ENCODE measurements around the gene CDC14A.

Gene CDC14A

DNA sequence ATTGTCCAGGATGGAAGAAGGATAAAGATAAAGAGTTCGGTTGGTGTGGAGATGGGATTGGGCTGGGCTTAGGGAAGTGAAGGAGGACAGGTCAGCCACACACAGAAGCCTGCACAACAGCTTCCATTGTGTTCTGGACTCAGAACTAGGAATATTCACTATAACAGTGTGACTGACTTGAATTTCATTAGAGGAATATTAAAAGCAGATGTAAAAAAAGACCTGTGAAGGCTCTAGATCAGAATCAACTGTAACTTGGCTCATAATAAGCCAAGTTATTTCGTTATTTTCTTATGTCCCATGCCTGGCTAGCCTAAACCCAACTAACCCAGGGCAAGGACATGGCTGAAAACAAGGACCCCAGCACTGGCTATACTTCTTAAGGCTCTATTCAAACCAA lies 129.0 kb downstream of the CDC14A start:
- no peak overlapping the region for H3K4me3 ChIP-seq (ENCODE audit: low read length)
- TF ChIP-seq EZH2phosphoT487 (IDR thresholded peaks at IDR 0.05; ENCODE audit: borderline replicate concordance, low read length), result no peak
- TF ChIP-seq, protein P1, sequence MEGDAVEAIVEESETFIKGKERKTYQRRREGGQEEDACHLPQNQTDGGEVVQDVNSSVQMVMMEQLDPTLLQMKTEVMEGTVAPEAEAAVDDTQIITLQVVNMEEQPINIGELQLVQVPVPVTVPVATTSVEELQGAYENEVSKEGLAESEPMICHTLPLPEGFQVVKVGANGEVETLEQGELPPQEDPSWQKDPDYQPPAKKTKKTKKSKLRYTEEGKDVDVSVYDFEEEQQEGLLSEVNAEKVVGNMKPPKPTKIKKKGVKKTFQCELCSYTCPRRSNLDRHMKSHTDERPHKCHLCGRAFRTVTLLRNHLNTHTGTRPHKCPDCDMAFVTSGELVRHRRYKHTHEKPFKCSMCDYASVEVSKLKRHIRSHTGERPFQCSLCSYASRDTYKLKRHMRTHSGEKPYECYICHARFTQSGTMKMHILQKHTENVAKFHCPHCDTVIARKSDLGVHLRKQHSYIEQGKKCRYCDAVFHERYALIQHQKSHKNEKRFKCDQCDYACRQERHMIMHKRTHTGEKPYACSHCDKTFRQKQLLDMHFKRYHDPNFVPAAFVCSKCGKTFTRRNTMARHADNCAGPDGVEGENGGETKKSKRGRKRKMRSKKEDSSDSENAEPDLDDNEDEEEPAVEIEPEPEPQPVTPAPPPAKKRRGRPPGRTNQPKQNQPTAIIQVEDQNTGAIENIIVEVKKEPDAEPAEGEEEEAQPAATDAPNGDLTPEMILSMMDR (IDR thresholded peaks at IDR 0.05; ENCODE audit: low read depth, low read length, poor library complexity, severe bottlenecking), result no peak
- H3K36me3 ChIP-seq (ENCODE audit: control insufficient read depth, low read length), result no peaks in the 10 kb centered on the region
- no peak overlapping the region for H3K4me2 ChIP-seq (ENCODE audit: low read length)
- H3K27ac ChIP-seq (ENCODE audit: low read depth, low read length), result no peak overlapping the region
- H3K9me3 ChIP-seq (ENCODE audit: control insufficient read depth, insufficient read depth, low read length), result no peaks in the 10 kb centered on the region
- H3K27me3 ChIP-seq (ENCODE audit: control insufficient read depth, low read length), result no peaks in the 10 kb centered on the region
- H3K4me1 ChIP-seq (ENCODE audit: control insufficient read depth, low read length), result no peaks in the 10 kb centered on the region
- H4K20me1 ChIP-seq (ENCODE audit: control insufficient read depth, insufficient read depth, low read depth, low read length), result no peaks in the 10 kb centered on the region
- no peaks in the 10 kb centered on the region for H3F3A ChIP-seq (ENCODE audit: control insufficient read depth, insufficient read depth)
- no peaks in the 10 kb centered on the region for H3K79me2 ChIP-seq (ENCODE audit: control insufficient read depth, low read length)
- H3K9me2 ChIP-seq (replicated peaks; ENCODE audit: control insufficient read depth, low read length), result no peaks in the 10 kb centered on the region

DNA sequence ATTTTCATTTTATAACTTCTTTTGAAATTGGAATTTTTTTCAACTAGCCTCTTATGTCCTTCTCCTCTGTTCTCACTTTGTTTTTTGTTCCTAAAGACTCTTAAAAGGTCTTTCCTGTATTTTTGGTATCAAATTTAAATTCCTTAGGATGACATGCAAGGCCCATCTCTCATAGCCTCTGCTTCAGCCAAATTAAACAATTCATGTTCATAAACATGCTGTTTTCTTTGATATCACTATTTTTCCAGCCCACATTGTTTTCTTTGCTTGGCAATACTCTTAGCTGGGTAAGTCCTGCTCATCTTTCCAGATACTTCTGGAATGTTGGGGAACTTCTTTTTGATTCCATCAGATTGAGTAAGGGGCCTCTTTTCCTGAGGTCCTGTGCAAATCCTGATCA lies 129.9 kb downstream of the CDC14A start:
- H3K27me3 ChIP-seq (ENCODE audit: control insufficient read depth, low read length), result no peaks in the 10 kb centered on the region
- H3K4me1 ChIP-seq (ENCODE audit: control insufficient read depth, low read length), result no peaks in the 10 kb centered on the region
- H3F3A ChIP-seq (ENCODE audit: control insufficient read depth, insufficient read depth), result no peaks in the 10 kb centered on the region
- H3K79me2 ChIP-seq (ENCODE audit: control insufficient read depth, low read length), result no peaks in the 10 kb centered on the region
- H3K9me2 ChIP-seq (replicated peaks; ENCODE audit: control insufficient read depth, low read length), result no peaks in the 10 kb centered on the region
- H3K27ac ChIP-seq (ENCODE audit: low read depth, low read length), result no peak overlapping the region
- H3K9me3 ChIP-seq (ENCODE audit: control insufficient read depth, insufficient read depth, low read length), result no peaks in the 10 kb centered on the region
- no peaks in the 10 kb centered on the region for H3K36me3 ChIP-seq (ENCODE audit: control insufficient read depth, low read length)
- no peak overlapping the region for H3K4me2 ChIP-seq (ENCODE audit: low read length)
- H4K20me1 ChIP-seq (ENCODE audit: control insufficient read depth, insufficient read depth, low read depth, low read length), result no peaks in the 10 kb centered on the region
- no peak overlapping the region for H3K4me3 ChIP-seq (ENCODE audit: low read length)
- no peak for TF ChIP-seq EZH2phosphoT487 (IDR thresholded peaks at IDR 0.05; ENCODE audit: borderline replicate concordance, low read length)
- TF ChIP-seq, protein P1 (IDR thresholded peaks at IDR 0.05; ENCODE audit: low read depth, low read length, poor library complexity, severe bottlenecking), result no peak

DNA sequence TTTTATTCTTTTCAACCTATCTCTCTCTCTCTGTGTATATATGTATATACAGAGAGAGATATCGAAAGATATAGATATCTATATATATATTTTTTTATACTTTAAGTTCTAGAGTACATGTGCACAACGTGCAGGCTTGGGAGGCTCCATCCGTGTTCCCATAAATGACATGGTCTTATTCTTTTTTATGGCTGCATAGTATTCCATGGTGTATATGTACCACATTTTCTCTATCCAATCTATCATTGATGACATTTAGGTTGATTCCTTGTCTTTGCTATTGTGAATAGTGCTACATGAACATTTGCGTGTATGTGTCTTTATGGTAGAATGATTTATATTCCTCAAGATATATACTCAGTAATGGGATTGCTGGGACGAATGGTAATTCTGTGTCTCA lies 130.4 kb downstream of the CDC14A start:
- Histone ChIP-seq H3F3A (ENCODE audit: control insufficient read depth, insufficient read depth) (no peaks in the 10 kb centered on the region), H3K79me2 (ENCODE audit: control insufficient read depth, low read length) (no peaks in the 10 kb centered on the region), H3K4me1 (ENCODE audit: control insufficient read depth, low read length) (no peaks in the 10 kb centered on the region), H3K27ac (ENCODE audit: low read depth, low read length) (no peak overlapping the region), H4K20me1 (ENCODE audit: control insufficient read depth, insufficient read depth, low read depth, low read length) (no peaks in the 10 kb centered on the region), H3K9me2 (replicated peaks; ENCODE audit: control insufficient read depth, low read length) (no peaks in the 10 kb centered on the region), H3K27me3 (ENCODE audit: control insufficient read depth, low read length) (no peaks in the 10 kb centered on the region), H3K4me3 (ENCODE audit: low read length) (no peak overlapping the region), H3K4me2 (ENCODE audit: low read length) (no peak overlapping the region), H3K9me3 (ENCODE audit: control insufficient read depth, insufficient read depth, low read length) (no peaks in the 10 kb centered on the region), H3K36me3 (ENCODE audit: control insufficient read depth, low read length) (no peaks in the 10 kb centered on the region)
- TF ChIP-seq, protein P1 (IDR thresholded peaks at IDR 0.05; ENCODE audit: low read depth, low read length, poor library complexity, severe bottlenecking), result no peak
- TF ChIP-seq EZH2phosphoT487 (IDR thresholded peaks at IDR 0.05; ENCODE audit: borderline replicate concordance, low read length), result no peak

DNA sequence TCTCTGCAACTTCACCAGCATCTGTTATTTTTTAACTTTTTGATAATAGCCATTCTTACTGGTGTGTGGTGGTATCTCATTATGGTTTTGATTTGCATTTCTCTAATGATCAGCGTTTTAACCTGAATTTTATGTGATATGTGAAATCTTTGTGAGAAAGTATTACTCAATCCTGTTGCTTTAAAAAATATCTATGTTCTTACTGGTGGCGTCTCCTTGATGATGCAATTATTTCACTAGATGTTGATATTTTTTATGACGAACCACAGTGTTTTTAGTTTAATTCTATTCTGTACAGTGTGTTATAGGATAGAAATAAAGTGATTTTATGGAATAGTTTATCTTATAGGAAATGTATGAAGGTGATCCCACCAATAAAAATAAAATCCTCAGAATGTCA lies 130.9 kb downstream of the CDC14A start:
- H3K79me2 ChIP-seq (ENCODE audit: control insufficient read depth, low read length), result no peaks in the 10 kb centered on the region
- H3K9me3 ChIP-seq (ENCODE audit: control insufficient read depth, insufficient read depth, low read length), result no peaks in the 10 kb centered on the region
- TF ChIP-seq, protein P1 (IDR thresholded peaks at IDR 0.05; ENCODE audit: low read depth, low read length, poor library complexity, severe bottlenecking), result no peak
- TF ChIP-seq EZH2phosphoT487 (IDR thresholded peaks at IDR 0.05; ENCODE audit: borderline replicate concordance, low read length), result no peak
- no peaks in the 10 kb centered on the region for H3K9me2 ChIP-seq (replicated peaks; ENCODE audit: control insufficient read depth, low read length)
- H3K27me3 ChIP-seq (ENCODE audit: control insufficient read depth, low read length), result no peaks in the 10 kb centered on the region
- H3K4me2 ChIP-seq (ENCODE audit: low read length), result no peak overlapping the region
- H3F3A ChIP-seq (ENCODE audit: control insufficient read depth, insufficient read depth), result no peaks in the 10 kb centered on the region
- H3K4me1 ChIP-seq (ENCODE audit: control insufficient read depth, low read length), result no peaks in the 10 kb centered on the region
- no peaks in the 10 kb centered on the region for H3K36me3 ChIP-seq (ENCODE audit: control insufficient read depth, low read length)
- H3K27ac ChIP-seq (ENCODE audit: low read depth, low read length), result no peak overlapping the region
- H3K4me3 ChIP-seq (ENCODE audit: low read length), result no peak overlapping the region
- no peaks in the 10 kb centered on the region for H4K20me1 ChIP-seq (ENCODE audit: control insufficient read depth, insufficient read depth, low read depth, low read length)

Data from DOHH2 (cell line).